SU-DHL-6 (cell line): ENCODE data around the gene GAPDH.

Source experiments
- H2AFZ ChIP-seq: fragments of 200-600 bp; sonication (generic); 2 replicates; pipeline ENCODE4 v1.6.1; 2014; ENCODE audit warnings: low read depth, mild to moderate bottlenecking, moderate library complexity, mixed read lengths, antibody characterized with exemption, low read length; ENCODE audit not compliant: severe bottlenecking
- H3F3A ChIP-seq: fragments of 200-600 bp; shearing (Covaris generic); 2 replicates; pipeline ENCODE4 v1.6.0; 2016; ENCODE audit warnings: antibody characterized with exemption, mild to moderate bottlenecking; ENCODE audit not compliant: insufficient read depth
- H3K27ac ChIP-seq: fragments of 200-600 bp; sonication (generic); 2 replicates; pipeline ENCODE4 v1.5.1; 2016; ENCODE audit warnings: low read depth, mild to moderate bottlenecking, low read length, moderate library complexity, mixed read lengths
- H3K27me3 ChIP-seq: fragments of 200-600 bp; sonication (generic), shearing (Covaris generic); 2 replicates; pipeline ENCODE4 v1.6.0; 2014; ENCODE audit warnings: mild to moderate bottlenecking, low read length
- H3K36me3 ChIP-seq: fragments of 200-600 bp; sonication (generic); 2 replicates; pipeline ENCODE4 v1.6.1; 2014; ENCODE audit warnings: mild to moderate bottlenecking, low read length, mixed read lengths
- H3K4me2 ChIP-seq: fragments of 300-600, 200-600 bp; shearing (Covaris generic), sonication (generic); 2 replicates; pipeline ENCODE4 v1.6.0; 2014; ENCODE audit warnings: low read length, low read depth, mild to moderate bottlenecking; ENCODE audit not compliant: poor library complexity, severe bottlenecking
- H3K4me3 ChIP-seq: fragments of 200-600 bp; sonication (generic); 2 replicates; pipeline ENCODE4 v1.5.1; 2014; ENCODE audit warnings: antibody characterized with exemption, low read length, mild to moderate bottlenecking, mixed read lengths; ENCODE audit not compliant: insufficient read depth, poor library complexity, severe bottlenecking
- H3K79me2 ChIP-seq: fragments of 200-600 bp; sonication (generic); 2 replicates; pipeline ENCODE4 v1.6.1; 2014; ENCODE audit warnings: mild to moderate bottlenecking, low read length, moderate library complexity; ENCODE audit not compliant: insufficient read depth
- H3K9ac ChIP-seq: fragments of 200-600 bp; sonication (generic); 2 replicates; pipeline ENCODE4 v1.7.0; 2014; ENCODE audit warnings: mild to moderate bottlenecking, low read length
- H3K9me2 ChIP-seq: fragments of 200-600 bp; sonication (generic); replicated peaks from 2 replicates; pipeline ENCODE4 v1.6.1; 2014; ENCODE audit warnings: low read length; ENCODE audit not compliant: insufficient read depth
- H3K9me3 ChIP-seq: fragments of 200-600 bp; sonication (generic); 2 replicates; pipeline ENCODE4 v1.6.1; 2014; ENCODE audit warnings: low read length, mixed read lengths; ENCODE audit not compliant: insufficient read depth
- H4K20me1 ChIP-seq: fragments of 200-600 bp; sonication (generic); 2 replicates; pipeline ENCODE4 v1.6.1; 2014; ENCODE audit warnings: low read depth, mild to moderate bottlenecking, antibody characterized with exemption, low read length, moderate library complexity, mixed read lengths
- EZH2phosphoT487 ChIP-seq: fragments of 200-600 bp; sonication (generic), shearing (Covaris generic); conservative IDR thresholded peaks from 2 replicates; pipeline ENCODE4 v1.6.1; 2018; ENCODE audit warnings: mild to moderate bottlenecking, antibody characterized with exemption, low read length, moderate library complexity, mixed read lengths
- TF ChIP-seq, protein P1 (sequence below): fragments of 200-600 bp; sonication (generic); IDR thresholded peaks from one replicate; pipeline ENCODE4 v1.5.1; 2017; ENCODE audit warnings: antibody characterized with exemption, mild to moderate bottlenecking, low read length, moderate library complexity; ENCODE audit not compliant: insufficient read depth, poor library complexity, severe bottlenecking

GAPDH gene

DNA sequence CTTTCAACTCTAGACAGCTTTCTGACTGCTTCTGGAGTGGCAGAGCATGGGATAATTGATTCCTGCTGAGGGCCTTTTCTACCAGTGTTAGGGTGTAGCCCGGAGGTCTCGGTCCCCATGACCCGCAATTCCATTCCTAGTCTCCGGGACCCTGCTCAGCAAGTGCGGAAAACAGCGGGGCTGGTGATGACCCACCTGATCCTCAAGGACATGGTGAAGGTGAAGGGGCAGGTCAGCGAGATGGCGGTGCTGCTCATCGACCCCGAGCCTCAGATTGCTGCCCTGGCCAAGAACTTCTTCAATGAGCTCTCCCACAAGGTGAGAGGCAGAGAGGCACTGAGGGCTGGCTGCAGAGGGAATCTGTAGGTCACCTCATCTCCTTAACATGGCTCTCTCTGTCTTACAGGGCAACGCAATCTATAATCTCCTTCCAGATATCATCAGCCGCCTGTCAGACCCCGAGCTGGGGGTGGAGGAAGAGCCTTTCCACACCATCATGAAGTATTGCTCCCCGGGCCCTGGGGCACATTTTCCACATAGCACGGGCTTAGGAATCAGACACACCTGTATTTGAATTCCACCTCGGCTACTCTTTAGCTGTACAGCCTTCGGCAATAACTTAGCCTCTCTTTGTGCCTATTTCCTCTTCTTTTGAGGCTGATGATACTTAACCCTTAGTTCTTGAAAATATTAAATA is 5.6 kb upstream of the GAPDH start:
- H3F3A ChIP-seq = peaks cover 32% of the 10 kb centered on the region
- H3K36me3 ChIP-seq = peaks cover 39% of the 10 kb centered on the region

DNA sequence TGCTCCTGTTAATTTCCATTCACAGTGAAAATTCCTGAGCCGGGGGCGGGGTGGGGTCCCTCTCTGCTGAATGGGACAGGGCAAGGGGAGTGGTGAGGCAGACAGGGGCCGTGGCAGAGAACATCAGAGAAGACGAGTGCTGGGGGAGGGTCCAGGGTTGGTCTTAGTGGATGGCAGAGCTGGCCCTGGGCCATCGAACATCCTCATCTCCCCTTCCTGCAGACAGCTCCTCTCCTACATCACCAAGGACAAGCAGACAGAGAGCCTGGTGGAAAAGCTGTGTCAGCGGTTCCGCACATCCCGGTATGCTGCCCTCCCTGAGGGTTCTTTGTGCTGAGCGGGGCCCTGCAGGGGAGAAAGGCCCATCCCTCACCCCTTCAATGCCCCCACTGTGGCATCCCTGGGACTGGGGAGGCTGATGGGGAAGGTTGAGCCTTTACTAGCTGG is 5.0 kb upstream of the GAPDH start:
- no peak overlapping the region for H3K4me2 ChIP-seq
- H3F3A ChIP-seq = peaks cover 32% of the 10 kb centered on the region
- H3K9me3 ChIP-seq = no peaks in the 10 kb centered on the region
- no peaks in the 10 kb centered on the region for H4K20me1 ChIP-seq
- TF ChIP-seq, protein P1, sequence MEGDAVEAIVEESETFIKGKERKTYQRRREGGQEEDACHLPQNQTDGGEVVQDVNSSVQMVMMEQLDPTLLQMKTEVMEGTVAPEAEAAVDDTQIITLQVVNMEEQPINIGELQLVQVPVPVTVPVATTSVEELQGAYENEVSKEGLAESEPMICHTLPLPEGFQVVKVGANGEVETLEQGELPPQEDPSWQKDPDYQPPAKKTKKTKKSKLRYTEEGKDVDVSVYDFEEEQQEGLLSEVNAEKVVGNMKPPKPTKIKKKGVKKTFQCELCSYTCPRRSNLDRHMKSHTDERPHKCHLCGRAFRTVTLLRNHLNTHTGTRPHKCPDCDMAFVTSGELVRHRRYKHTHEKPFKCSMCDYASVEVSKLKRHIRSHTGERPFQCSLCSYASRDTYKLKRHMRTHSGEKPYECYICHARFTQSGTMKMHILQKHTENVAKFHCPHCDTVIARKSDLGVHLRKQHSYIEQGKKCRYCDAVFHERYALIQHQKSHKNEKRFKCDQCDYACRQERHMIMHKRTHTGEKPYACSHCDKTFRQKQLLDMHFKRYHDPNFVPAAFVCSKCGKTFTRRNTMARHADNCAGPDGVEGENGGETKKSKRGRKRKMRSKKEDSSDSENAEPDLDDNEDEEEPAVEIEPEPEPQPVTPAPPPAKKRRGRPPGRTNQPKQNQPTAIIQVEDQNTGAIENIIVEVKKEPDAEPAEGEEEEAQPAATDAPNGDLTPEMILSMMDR = no peak
- TF ChIP-seq EZH2phosphoT487 = no peak
- H3K9ac ChIP-seq = no peak overlapping the region
- H2AFZ ChIP-seq = no peak overlapping the region
- H3K9me2 ChIP-seq = no peaks in the 10 kb centered on the region
- no peak overlapping the region for H3K27ac ChIP-seq
- H3K79me2 ChIP-seq = peaks cover 7% of the 10 kb centered on the region; the same call in 1 of the 2 replicates
- H3K36me3 ChIP-seq = peaks cover 34% of the 10 kb centered on the region
- no peaks in the 10 kb centered on the region for H3K27me3 ChIP-seq
- H3K4me3 ChIP-seq = no peak overlapping the region

More for the DNA sequence above, 5.6 kb upstream of the GAPDH start:
- Histone ChIP-seq H3K9me2 (no peaks in the 10 kb centered on the region), H3K9ac (no peak overlapping the region), H3K27me3 (no peaks in the 10 kb centered on the region), H4K20me1 (no peaks in the 10 kb centered on the region), H3K79me2 (peaks cover 7% of the 10 kb centered on the region; the same call in 1 of the 2 replicates), H3K9me3 (no peaks in the 10 kb centered on the region), H3K4me2 (no peak overlapping the region), H2AFZ (no peak overlapping the region), H3K27ac (no peak overlapping the region), H3K4me3 (no peak overlapping the region)
- TF ChIP-seq, protein P1 = no peak
- no peak for TF ChIP-seq EZH2phosphoT487

DNA sequence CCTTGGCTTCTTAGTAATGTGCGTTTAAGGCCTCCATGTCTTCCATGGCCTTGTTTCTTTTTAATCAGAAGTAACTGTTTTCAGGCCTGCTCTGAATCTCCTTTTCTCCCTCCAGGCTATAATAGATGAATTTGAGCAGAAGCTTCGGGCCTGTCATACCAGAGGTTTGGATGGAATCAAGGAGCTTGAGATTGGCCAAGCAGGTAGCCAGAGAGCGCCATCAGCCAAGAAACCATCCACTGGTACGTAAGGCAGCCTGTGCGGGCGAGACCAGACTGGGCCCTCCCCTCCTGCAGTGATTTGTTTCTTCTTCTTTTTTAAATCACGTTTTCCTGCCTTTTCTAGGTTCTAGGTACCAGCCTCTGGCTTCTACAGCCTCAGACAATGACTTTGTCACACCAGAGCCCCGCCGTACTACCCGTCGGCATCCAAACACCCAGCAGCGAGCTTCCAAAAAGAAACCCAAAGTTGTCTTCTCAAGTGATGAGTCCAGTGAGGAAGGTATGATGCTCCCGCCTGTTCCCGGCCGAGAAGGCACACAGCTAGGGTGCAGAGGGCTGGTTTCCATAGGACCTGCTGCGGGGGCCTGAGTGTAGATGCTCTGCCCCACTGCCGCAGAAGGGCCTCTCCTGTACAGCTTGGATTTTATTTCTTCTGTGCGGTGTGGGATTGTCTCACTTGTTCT is 3.6 kb upstream of the GAPDH start:
- Histone ChIP-seq H4K20me1 (peaks cover 4% of the 10 kb centered on the region), H3K9ac (no peak overlapping the region), H3K4me2 (no peak overlapping the region), H3K4me3 (no peak overlapping the region), H3F3A (peaks cover 44% of the 10 kb centered on the region), H3K9me2 (no peaks in the 10 kb centered on the region), H3K27me3 (no peaks in the 10 kb centered on the region), H3K27ac (no peak overlapping the region), H3K79me2 (peaks cover 21% of the 10 kb centered on the region), H3K36me3 (peaks cover 36% of the 10 kb centered on the region), H2AFZ (no peak overlapping the region), H3K9me3 (no peaks in the 10 kb centered on the region)
- TF ChIP-seq EZH2phosphoT487 = no peak
- TF ChIP-seq, protein P1 = no peak
